OCI-LY7 (cell line): ENCODE results near the gene CTSH. TPM values are rescaled to one million over a fixed set of nuclear protein-coding genes. Genes with fewer than 3 reads are reported as not detected.
A peak's percentile ranks its signal among the peaks of the same experiment; 100 is the strongest.

Source experiments
- BruUV-seq: library from RNA; stranded (reverse); fragments of 400-500 nt; replicated peaks from 2 replicates; lab custom pipeline; 2021; lab: Mats Ljungman, UMichigan
- CTCF ChIA-PET: fragments of 300-600 bp; sonication (Branson Sonifier 250); formaldehyde crosslinking; loops from one replicate; lab custom pipeline; 2022; ENCODE audit warnings: antibody characterized with exemption; ENCODE audit not compliant: unreplicated experiment; lab: Charles Lee
- POLR2A ChIA-PET: fragments of 300-600 bp; sonication (Branson Sonifier 250); formaldehyde crosslinking; loops from one replicate; lab custom pipeline; 2022; ENCODE audit warnings: antibody characterized with exemption; lab: Charles Lee
- DNase-seq: peaks from one replicate; pipeline ENCODE4 v3.0.0-alpha.2; 2015; ENCODE audit warnings: low spot score
- H2AFZ ChIP-seq: fragments of 200-600 bp; sonication (generic), shearing (Covaris generic); 2 replicates; pipeline ENCODE4 v1.6.1; 2014; ENCODE audit warnings: mild to moderate bottlenecking, antibody characterized with exemption, low read length, moderate library complexity
- H3K27ac ChIP-seq: fragments of 200-600 bp; sonication (generic); 2 replicates; pipeline ENCODE4 v1.5.1; 2014; ENCODE audit warnings: mixed run types, low read depth, mild to moderate bottlenecking, moderate library complexity, low read length, inconsistent platforms; ENCODE audit not compliant: poor library complexity, severe bottlenecking
- H3K36me3 ChIP-seq: fragments of 200-600 bp; sonication (generic); 2 replicates; pipeline ENCODE4 v1.6.1; 2014; ENCODE audit warnings: mild to moderate bottlenecking, antibody characterized with exemption, low read length, moderate library complexity, mixed read lengths; ENCODE audit not compliant: insufficient read depth
- H3K4me1 ChIP-seq: fragments of 200-600 bp; sonication (generic); 2 replicates; pipeline ENCODE4 v1.5.1; 2014; ENCODE audit warnings: mild to moderate bottlenecking, low read length; ENCODE audit not compliant: insufficient read depth, poor library complexity, severe bottlenecking
- H3K4me2 ChIP-seq: fragments of 200-600 bp; sonication (generic); 2 replicates; pipeline ENCODE4 v1.6.1; 2014; ENCODE audit warnings: mild to moderate bottlenecking, low read length
- H3K4me3 ChIP-seq: fragments of 200-600 bp; sonication (generic); 2 replicates; pipeline ENCODE4 v1.5.1; 2014; ENCODE audit warnings: mild to moderate bottlenecking, low read depth, low read length; ENCODE audit not compliant: poor library complexity, severe bottlenecking
- H3K79me2 ChIP-seq: fragments of 200-600 bp; sonication (generic); 2 replicates; pipeline ENCODE4 v1.6.1; 2016; ENCODE audit warnings: low read depth, mild to moderate bottlenecking, low read length, moderate library complexity, mixed read lengths; ENCODE audit not compliant: insufficient read depth
- H3K9me2 ChIP-seq: fragments of 200-600 bp; sonication (generic); 2 replicates; pipeline ENCODE4 v1.6.1; 2016; ENCODE audit warnings: mild to moderate bottlenecking, low read length, mixed read lengths; ENCODE audit not compliant: insufficient read depth
- H3K9me3 ChIP-seq: fragments of 200-600 bp; sonication (generic); 2 replicates; pipeline ENCODE4 v1.6.1; 2014; ENCODE audit warnings: mild to moderate bottlenecking, mixed run types, low read length, mixed read lengths
- H4K20me1 ChIP-seq: fragments of 200-600 bp; sonication (generic); 2 replicates; pipeline ENCODE4 v1.6.1; 2014; ENCODE audit warnings: mild to moderate bottlenecking, antibody characterized with exemption, low read length, moderate library complexity, mixed read lengths; ENCODE audit not compliant: insufficient read depth
- EZH2phosphoT487 ChIP-seq: fragments of 200-600 bp; sonication (generic); IDR thresholded peaks from 2 replicates; pipeline ENCODE4 v1.6.1; 2018; ENCODE audit warnings: low read depth, borderline replicate concordance, mild to moderate bottlenecking, mixed run types, antibody characterized with exemption, low read length, moderate library complexity, mixed read lengths
- intact Hi-C: fragments of 100-400 bp; cut with micrococcal nuclease; formaldehyde crosslinking; loops from one replicate; pipeline ENCODE4 v1.10.0; 2022; ENCODE audit not compliant: unreplicated experiment
- total RNA-seq, 2 experiments: library from RNA; depleted of rRNA in 1 of 2; stranded (reverse); fragments of >200 nt in 1 of 2; shearing (Covaris generic) in 1 of 2; gene quantifications; 2 replicates each; pipeline ENCODE4 v1.2.3, GENCODE V29; 2014 to 2022
- TF ChIP-seq, protein P1 (sequence below): fragments of 200-600 bp; sonication (generic); conservative IDR thresholded peaks from 2 replicates; pipeline ENCODE4 v1.5.1; 2014; ENCODE audit warnings: mild to moderate bottlenecking, antibody characterized with exemption, low read length, moderate library complexity, mixed read lengths

The CTSH gene
- total RNA-seq, 2 experiments from 2014 or later = 21.5 to 26.9 TPM

DNA sequence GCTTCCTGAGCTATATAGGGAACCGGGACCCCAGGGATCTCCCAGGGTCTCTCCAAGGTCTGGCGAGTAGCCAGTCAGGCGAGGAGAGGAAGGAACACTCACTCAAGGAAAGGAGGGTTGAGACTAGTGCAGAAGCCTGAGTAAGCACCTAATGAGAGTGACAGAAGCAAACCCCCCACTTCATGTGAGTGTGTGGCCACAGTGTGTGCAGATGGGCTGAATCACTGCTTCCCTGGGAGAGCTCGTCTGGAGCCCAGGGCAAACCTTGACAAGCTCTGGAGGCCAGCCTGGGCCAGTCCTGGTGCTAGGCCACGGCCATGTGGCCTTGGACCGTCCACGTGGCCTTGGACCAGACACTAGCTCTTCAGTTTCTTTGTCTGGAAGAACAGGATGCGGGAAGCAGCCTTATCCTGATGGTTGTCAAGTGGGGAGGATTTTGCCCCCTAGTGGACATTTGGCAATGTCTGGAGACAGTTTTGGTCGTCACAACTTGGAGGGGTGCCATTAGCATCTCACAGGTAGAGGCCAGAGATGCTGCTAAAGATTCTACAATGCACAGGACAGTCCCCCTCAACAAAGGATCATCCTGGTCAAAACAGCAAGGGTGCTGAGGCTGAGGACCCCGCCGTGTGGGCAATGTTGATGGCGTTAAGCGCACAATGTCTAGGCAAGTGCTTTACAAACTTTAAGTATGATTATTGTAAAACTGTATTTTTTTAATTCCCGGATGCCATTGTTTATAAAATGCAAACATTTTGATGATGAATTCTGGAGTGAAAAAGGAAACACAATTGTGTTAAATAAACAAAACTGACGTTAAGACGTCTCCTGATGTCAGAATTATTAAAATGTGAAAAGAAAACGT, 34.8 kb upstream of the CTSH start:
- Histone ChIP-seq H3K36me3 (no peaks in the 10 kb centered on the region), H3K9me3 (no peaks in the 10 kb centered on the region), H3K4me1 (peaks cover 15% of the 10 kb centered on the region), H4K20me1 (no peaks in the 10 kb centered on the region), H2AFZ (peak overlapping the region; percentile 77), H3K27ac (no peak overlapping the region), H3K9me2 (no peaks in the 10 kb centered on the region), H3K4me3 (no peak overlapping the region), H3K4me2 (peak overlapping the region; percentile 49), H3K79me2 (no peaks in the 10 kb centered on the region)
- ChIA-PET POLR2A (no interaction called here), CTCF (interaction anchor here (0.6 to 1.2 kb wide), 5 partner anchors 25 to 222 kb away, joined by 3 to 4 read pairs (median 3); no protein-coding TSS in a partner anchor)
- BruUV-seq = no TSS peak
- intact Hi-C loops = loop anchor here (1.0 kb wide), 1 partner anchor 69 kb away; no protein-coding TSS in a partner anchor
- DNase-seq = peak; percentile 71
- no peak for TF ChIP-seq EZH2phosphoT487
- TF ChIP-seq, protein P1, sequence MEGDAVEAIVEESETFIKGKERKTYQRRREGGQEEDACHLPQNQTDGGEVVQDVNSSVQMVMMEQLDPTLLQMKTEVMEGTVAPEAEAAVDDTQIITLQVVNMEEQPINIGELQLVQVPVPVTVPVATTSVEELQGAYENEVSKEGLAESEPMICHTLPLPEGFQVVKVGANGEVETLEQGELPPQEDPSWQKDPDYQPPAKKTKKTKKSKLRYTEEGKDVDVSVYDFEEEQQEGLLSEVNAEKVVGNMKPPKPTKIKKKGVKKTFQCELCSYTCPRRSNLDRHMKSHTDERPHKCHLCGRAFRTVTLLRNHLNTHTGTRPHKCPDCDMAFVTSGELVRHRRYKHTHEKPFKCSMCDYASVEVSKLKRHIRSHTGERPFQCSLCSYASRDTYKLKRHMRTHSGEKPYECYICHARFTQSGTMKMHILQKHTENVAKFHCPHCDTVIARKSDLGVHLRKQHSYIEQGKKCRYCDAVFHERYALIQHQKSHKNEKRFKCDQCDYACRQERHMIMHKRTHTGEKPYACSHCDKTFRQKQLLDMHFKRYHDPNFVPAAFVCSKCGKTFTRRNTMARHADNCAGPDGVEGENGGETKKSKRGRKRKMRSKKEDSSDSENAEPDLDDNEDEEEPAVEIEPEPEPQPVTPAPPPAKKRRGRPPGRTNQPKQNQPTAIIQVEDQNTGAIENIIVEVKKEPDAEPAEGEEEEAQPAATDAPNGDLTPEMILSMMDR = peak; percentile 92

DNA sequence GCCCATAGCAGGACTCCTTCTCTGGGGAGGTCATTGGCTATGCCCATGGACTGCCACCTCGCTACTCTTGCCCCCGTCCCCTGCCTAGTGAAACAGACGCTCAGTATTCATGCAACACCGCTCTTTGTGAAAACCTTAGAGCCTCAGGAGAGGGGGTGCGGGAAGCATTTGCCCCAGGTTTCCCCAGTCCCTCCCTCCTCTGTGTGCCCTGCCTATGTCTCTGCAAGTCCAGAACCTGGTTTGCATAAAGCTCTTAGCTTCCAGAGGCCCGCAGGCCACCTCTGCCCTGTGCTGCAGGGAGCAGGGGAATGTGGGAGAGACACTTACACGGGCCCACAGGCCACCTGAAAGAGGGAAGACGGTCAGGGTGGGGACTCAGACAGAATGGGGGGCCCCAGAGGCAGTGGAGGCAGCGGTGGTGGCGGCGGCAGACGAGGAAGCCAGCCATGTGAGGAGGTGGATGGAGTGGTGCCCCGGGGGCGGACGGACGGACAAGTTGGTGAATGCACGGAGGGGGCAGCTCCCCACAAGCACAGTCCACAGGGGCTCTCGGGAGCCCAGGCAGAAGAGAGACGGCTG, 33.8 kb upstream of the CTSH start:
- TF ChIP-seq, protein P1 = no peak
- no peak for TF ChIP-seq EZH2phosphoT487
- Histone ChIP-seq H3K4me3 (no peak overlapping the region), H4K20me1 (no peaks in the 10 kb centered on the region), H3K27ac (no peak overlapping the region), H3K4me1 (peaks cover 15% of the 10 kb centered on the region), H3K36me3 (no peaks in the 10 kb centered on the region), H2AFZ (peak overlapping the region; percentile 77; the same call in 1 of the 2 replicates), H3K9me3 (no peaks in the 10 kb centered on the region), H3K9me2 (no peaks in the 10 kb centered on the region), H3K79me2 (no peaks in the 10 kb centered on the region), H3K4me2 (peak overlapping the region; percentile 49; the same call in 1 of the 2 replicates)
- BruUV-seq = no TSS peak
- intact Hi-C loops = loop anchor here (1.0 kb wide), 1 partner anchor 68 kb away; no protein-coding TSS in a partner anchor
- ChIA-PET POLR2A (no interaction called here), CTCF (interaction anchor here (0.6 to 1.2 kb wide), 2 partner anchors 13 to 26 kb away, joined by 3 read pairs; no protein-coding TSS in a partner anchor)
- no peak for DNase-seq
